Transverse colon (tissue), 4 donors: ENCODE data around the gene POLK.

Experiments
- POLR2A ChIP-seq: fragments of 450-650 bp; IDR thresholded peaks from one replicate; pipeline ENCODE4 v1.6.1; 2016; ENCODE audit warnings: antibody characterized with exemption, mild to moderate bottlenecking, moderate library complexity
- POLR2AphosphoS5 ChIP-seq, 3 donors: sonication (generic); formaldehyde crosslinking; IDR thresholded peaks; one replicate each; pipeline ENCODE4 v1.6.1; 2016; ENCODE audit warnings: antibody characterized with exemption in 3 of 3
- TF ChIP-seq, protein P1 (sequence below), 5 experiments: fragments of 200-600 bp in 3 of 5; fragments of 450-650 bp in 2 of 5; sonication (generic) in 3 of 5; IDR thresholded peaks; 1 replicate in 2 of 5; 2 replicates in 3 of 5; pipeline ENCODE4 v1.5.1; 2016 to 2017; ENCODE audit warnings: antibody characterized with exemption in 5 of 5, inconsistent platforms in 3 of 5, mild to moderate bottlenecking in 2 of 5, moderate library complexity in 1 of 5

DNA sequence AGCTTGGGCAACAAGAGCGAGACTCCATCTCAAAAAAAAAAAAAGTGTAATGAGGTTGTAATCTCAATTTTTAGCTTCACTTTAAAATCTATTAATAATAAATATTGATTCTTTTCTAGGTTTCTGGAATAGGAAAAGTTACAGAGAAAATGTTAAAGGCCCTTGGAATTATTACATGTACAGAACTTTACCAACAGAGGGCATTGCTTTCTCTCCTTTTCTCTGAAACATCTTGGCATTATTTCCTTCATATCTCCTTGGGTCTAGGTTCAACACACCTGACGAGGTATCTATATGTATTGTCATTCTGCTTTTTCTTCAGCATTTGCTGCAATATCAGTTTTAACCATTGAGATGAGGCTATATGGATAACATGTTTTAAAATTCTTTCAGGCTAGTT lies 73.0 kb downstream of the POLK start:
- TF ChIP-seq, protein P1, sequence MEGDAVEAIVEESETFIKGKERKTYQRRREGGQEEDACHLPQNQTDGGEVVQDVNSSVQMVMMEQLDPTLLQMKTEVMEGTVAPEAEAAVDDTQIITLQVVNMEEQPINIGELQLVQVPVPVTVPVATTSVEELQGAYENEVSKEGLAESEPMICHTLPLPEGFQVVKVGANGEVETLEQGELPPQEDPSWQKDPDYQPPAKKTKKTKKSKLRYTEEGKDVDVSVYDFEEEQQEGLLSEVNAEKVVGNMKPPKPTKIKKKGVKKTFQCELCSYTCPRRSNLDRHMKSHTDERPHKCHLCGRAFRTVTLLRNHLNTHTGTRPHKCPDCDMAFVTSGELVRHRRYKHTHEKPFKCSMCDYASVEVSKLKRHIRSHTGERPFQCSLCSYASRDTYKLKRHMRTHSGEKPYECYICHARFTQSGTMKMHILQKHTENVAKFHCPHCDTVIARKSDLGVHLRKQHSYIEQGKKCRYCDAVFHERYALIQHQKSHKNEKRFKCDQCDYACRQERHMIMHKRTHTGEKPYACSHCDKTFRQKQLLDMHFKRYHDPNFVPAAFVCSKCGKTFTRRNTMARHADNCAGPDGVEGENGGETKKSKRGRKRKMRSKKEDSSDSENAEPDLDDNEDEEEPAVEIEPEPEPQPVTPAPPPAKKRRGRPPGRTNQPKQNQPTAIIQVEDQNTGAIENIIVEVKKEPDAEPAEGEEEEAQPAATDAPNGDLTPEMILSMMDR (IDR thresholded peaks at IDR 0.05): peak; percentile 24 to 39 (median 26)
- TF ChIP-seq POLR2A (no peak), POLR2AphosphoS5 (IDR thresholded peaks at IDR 0.05) (no peak)
